H1 (cell line): ENCODE measurements around the gene CFAP61. TPM values are rescaled to one million over a fixed set of nuclear protein-coding genes. Genes with fewer than 3 reads are reported as not detected.

Experiments
- CTCF ChIA-PET: fragments of 300-600 bp; sonication (Branson Sonifier 250); formaldehyde crosslinking; loops from one replicate; lab custom pipeline; 2021; ENCODE audit not compliant: partially characterized antibody; lab: Charles Lee
- POLR2A ChIA-PET: fragments of 300-600 bp; sonication (Branson Sonifier 250); formaldehyde crosslinking; loops from one replicate; lab custom pipeline; 2021; ENCODE audit warnings: inconsistent platforms; ENCODE audit not compliant: partially characterized antibody; lab: Charles Lee
- DNase-seq, 2 experiments: peaks; one replicate each; pipeline versions ENCODE4 v3.0.0 to v3.0.0-alpha.2; 2010 to 2022; ENCODE audit warnings: low spot score in 2 of 2, low read depth in 1 of 2, mixed read lengths in 1 of 2
- FAIRE-seq: peaks from 2 replicates; lab custom pipeline; 2011; peaks lifted over from hg19 to GRCh38; lab: Jason Lieb, UNC
- H2AFZ ChIP-seq: 2 replicates; pipeline ENCODE4 v1.8.1; 2012; ENCODE audit warnings: low read length, inconsistent platforms
- H2AK5ac ChIP-seq: 2 replicates; pipeline ENCODE4 v1.6.1; 2013; ENCODE audit warnings: low read depth, low read length
- H2BK120ac ChIP-seq: replicated peaks from 2 replicates; pipeline ENCODE3; 2013; ENCODE audit warnings: low read depth, low read length, inconsistent platforms
- H2BK12ac ChIP-seq: 2 replicates; pipeline ENCODE4 v1.6.1; 2013; ENCODE audit warnings: low read depth, low read length
- H2BK15ac ChIP-seq: 2 replicates; pipeline ENCODE4 v1.6.1; 2013; ENCODE audit warnings: low read length
- H2BK20ac ChIP-seq: 2 replicates; pipeline ENCODE4 v1.6.1; 2013; ENCODE audit warnings: low read length
- H2BK5ac ChIP-seq: 2 replicates; pipeline ENCODE4 v1.6.1; 2013; ENCODE audit warnings: low read depth, low read length
- H3K14ac ChIP-seq: 2 replicates; pipeline ENCODE4 v1.6.1; 2013; ENCODE audit warnings: inconsistent platforms; ENCODE audit not compliant: insufficient read length
- H3K18ac ChIP-seq: 2 replicates; pipeline ENCODE4 v1.6.1; 2013; ENCODE audit warnings: low read length; ENCODE audit errors: extremely low read depth
- H3K23ac ChIP-seq: 2 replicates; pipeline ENCODE4 v1.6.1; 2013; ENCODE audit warnings: inconsistent platforms; ENCODE audit not compliant: insufficient read length
- H3K23me2 ChIP-seq: 2 replicates; pipeline ENCODE4 v1.6.1; 2013; ENCODE audit warnings: low read depth, low read length
- H3K27ac ChIP-seq: 2 replicates; pipeline ENCODE4 v1.6.1; 2011; ENCODE audit warnings: low read depth, low read length, inconsistent platforms
- H3K27me3 ChIP-seq, 4 experiments: replicated peaks in 1 of 4; 1 replicate in 1 of 4; 2 replicates in 3 of 4; pipeline versions ENCODE4 v1.6.1 to v1.8.1; 2011 to 2013; ENCODE audit warnings: low read length in 3 of 4, mild to moderate bottlenecking in 3 of 4, inconsistent platforms in 2 of 4, mixed read lengths in 2 of 4, moderate library complexity in 1 of 4; ENCODE audit not compliant: control insufficient read depth in 3 of 4, insufficient read depth in 3 of 4; ENCODE audit errors: extremely low read depth in 1 of 4
- H3K36me3 ChIP-seq, 4 experiments: 2 replicates each; pipeline versions ENCODE4 v1.6.1 to v1.8.1; 2011 to 2013; ENCODE audit warnings: mild to moderate bottlenecking in 4 of 4, low read length in 3 of 4, moderate library complexity in 2 of 4, control low read depth in 1 of 4, inconsistent platforms in 1 of 4; ENCODE audit not compliant: insufficient read depth in 4 of 4, control insufficient read depth in 2 of 4
- H3K4ac ChIP-seq: replicated peaks from 2 replicates; pipeline ENCODE3; 2013; ENCODE audit warnings: low read length, low read depth, mixed read lengths, inconsistent platforms; ENCODE audit not compliant: insufficient read length
- H3K4me1 ChIP-seq, 4 experiments: replicated peaks in 1 of 4; 1 replicate in 1 of 4; 2 replicates in 3 of 4; pipeline versions ENCODE4 v1.6.1 to v1.8.1; 2011 to 2013; ENCODE audit warnings: low read length in 3 of 4, inconsistent platforms in 2 of 4, mixed read lengths in 1 of 4; ENCODE audit not compliant: insufficient read depth in 4 of 4, control insufficient read depth in 3 of 4
- H3K4me2 ChIP-seq, 2 experiments: 2 replicates each; pipeline versions ENCODE4 v1.6.1 to v1.8.1; 2011 to 2013; ENCODE audit warnings: low read depth in 2 of 2, low read length in 2 of 2, control low read depth in 1 of 2, inconsistent platforms in 1 of 2, mild to moderate bottlenecking in 1 of 2; ENCODE audit not compliant: insufficient read depth in 1 of 2
- H3K4me3 ChIP-seq, 4 experiments: fragments of 200-600, 300-600 bp in 1 of 4; sonication (generic), shearing (Covaris generic), sonication (Bioruptor Twin) in 1 of 4; 2 replicates each; pipeline versions ENCODE4 v1.5.1 to v1.8.1; 2011 to 2016; ENCODE audit warnings: low read length in 4 of 4, low read depth in 3 of 4, control low read depth in 2 of 4, inconsistent platforms in 2 of 4, mild to moderate bottlenecking in 2 of 4, mixed read lengths in 1 of 4, moderate library complexity in 1 of 4; ENCODE audit not compliant: insufficient read depth in 2 of 4; ENCODE audit errors: extremely low read depth in 1 of 4
- H3K56ac ChIP-seq: replicated peaks from 2 replicates; pipeline ENCODE3; 2013; ENCODE audit warnings: low read depth, mild to moderate bottlenecking, mixed read lengths, low read length, inconsistent platforms; ENCODE audit not compliant: insufficient read length
- H3K79me1 ChIP-seq: 2 replicates; pipeline ENCODE4 v1.6.1; 2013; ENCODE audit warnings: low read depth, low read length, control low read depth
- H3K79me2 ChIP-seq, 2 experiments: 2 replicates each; pipeline versions ENCODE4 v1.6.1 to v1.8.1; 2012 to 2013; ENCODE audit warnings: low read length in 2 of 2, mild to moderate bottlenecking in 2 of 2, inconsistent platforms in 1 of 2; ENCODE audit not compliant: insufficient read depth in 2 of 2, control insufficient read depth in 1 of 2
- H3K9ac ChIP-seq, 4 experiments: replicated peaks in 1 of 4; 1 replicate in 1 of 4; 2 replicates in 3 of 4; pipeline versions ENCODE4 v1.6.1 to v1.8.1; 2011 to 2013; ENCODE audit warnings: low read depth in 3 of 4, low read length in 3 of 4, control low read depth in 2 of 4, mild to moderate bottlenecking in 2 of 4, moderate library complexity in 2 of 4, inconsistent platforms in 1 of 4; ENCODE audit errors: extremely low read depth in 1 of 4
- H3K9me3 ChIP-seq, 2 experiments: 2 replicates each; pipeline versions ENCODE4 v1.6.1 to v1.8.1; 2012 to 2013; ENCODE audit warnings: mild to moderate bottlenecking in 2 of 2, moderate library complexity in 2 of 2, control low read depth in 1 of 2, inconsistent platforms in 1 of 2, low read depth in 1 of 2, low read length in 1 of 2, mixed read lengths in 1 of 2; ENCODE audit not compliant: insufficient read depth in 2 of 2
- H4K20me1 ChIP-seq, 2 experiments: replicated peaks in 1 of 2; 2 replicates each; pipeline versions ENCODE3 to v1.8.1; 2011 to 2013; ENCODE audit warnings: inconsistent platforms in 2 of 2, low read length in 2 of 2, mild to moderate bottlenecking in 1 of 2; ENCODE audit not compliant: insufficient read depth in 2 of 2, control insufficient read depth in 1 of 2
- H4K5ac ChIP-seq: 2 replicates; pipeline ENCODE4 v1.6.1; 2013; ENCODE audit warnings: low read length, low read depth, mixed read lengths, inconsistent platforms; ENCODE audit not compliant: insufficient read length
- H4K8ac ChIP-seq: 2 replicates; pipeline ENCODE4 v1.8.0; 2013; ENCODE audit warnings: mild to moderate bottlenecking, moderate library complexity, low read length, inconsistent platforms; ENCODE audit not compliant: insufficient read depth; ENCODE audit errors: extremely low read depth
- H4K91ac ChIP-seq: replicated peaks from 2 replicates; pipeline ENCODE3; 2013; ENCODE audit warnings: low read length, mixed read lengths, inconsistent platforms; ENCODE audit not compliant: insufficient read length
- ATF2 ChIP-seq: IDR thresholded peaks from 2 replicates; pipeline ENCODE4 v1.6.1; 2012; ENCODE audit warnings: low read length, inconsistent platforms
- CBX8 ChIP-seq: fragments of 300-800, 300-1000 bp; sonication (generic); IDR thresholded peaks from 2 replicates; pipeline ENCODE4 v1.7.1; 2016; ENCODE audit warnings: low read depth, low read length, borderline replicate concordance
- CEBPB ChIP-seq: IDR thresholded peaks from 2 replicates; pipeline ENCODE4 v1.6.1; 2012; ENCODE audit warnings: low read depth, low read length
- CREB1 ChIP-seq: IDR thresholded peaks from 2 replicates; pipeline ENCODE4 v1.6.1; 2012; ENCODE audit warnings: inconsistent platforms
- CTBP2 ChIP-seq: IDR thresholded peaks from 2 replicates; pipeline ENCODE4 v1.7.0; 2011; ENCODE audit warnings: borderline replicate concordance, mild to moderate bottlenecking, moderate library complexity, mixed read lengths, low read length; ENCODE audit not compliant: insufficient read depth, insufficient read length
- HDAC2 ChIP-seq, 2 experiments: fragments of 300-600 bp in 1 of 2; sonication (generic) in 1 of 2; IDR thresholded peaks; 2 replicates each; pipeline ENCODE4 v1.6.1; 2011 to 2012; ENCODE audit warnings: low read depth in 2 of 2, low read length in 2 of 2, mild to moderate bottlenecking in 2 of 2, moderate library complexity in 2 of 2, borderline replicate concordance in 1 of 2, inconsistent platforms in 1 of 2
- JUN ChIP-seq: IDR thresholded peaks from 2 replicates; pipeline ENCODE4 v1.6.1; 2011; ENCODE audit warnings: low read depth, mild to moderate bottlenecking, improper control_type of control experiment, low read length
- NRF1 ChIP-seq: IDR thresholded peaks from 2 replicates; pipeline ENCODE4 v1.6.1; 2011; ENCODE audit warnings: mild to moderate bottlenecking, low read depth, low read length, improper control_type of control experiment
- TAF1 ChIP-seq: IDR thresholded peaks from 2 replicates; pipeline ENCODE4 v1.6.1; 2011; ENCODE audit warnings: mild to moderate bottlenecking, low read depth, low read length
- ZNF274 ChIP-seq: IDR thresholded peaks from 2 replicates; pipeline ENCODE4 v1.7.0; 2012; ENCODE audit warnings: low read length, borderline replicate concordance; ENCODE audit errors: extremely low read depth
- WGBS, 2 experiments: shearing (Covaris generic) in 1 of 2; methylation state at CpG; one replicate each; pipeline versions ENCODE4 v1.1.6 to v1.1.7; 2013 to 2015; ENCODE audit warnings: low lambda C conversion rate in 2 of 2, mixed read lengths in 2 of 2, inconsistent platforms in 1 of 2, low coverage in 1 of 2, missing lambda C conversion rate in 1 of 2; ENCODE audit not compliant: insufficient replicate concordance in 2 of 2, insufficient coverage in 1 of 2, insufficient read length in 1 of 2; ENCODE audit errors: extremely low coverage in 1 of 2, missing lambda C conversion rate in 1 of 2; 5-methylcytosine and 5-hydroxymethylcytosine counted together
- polyA plus RNA-seq, 7 experiments: library from polyadenylated mRNA; depleted of rRNA in 3 of 7; stranded (reverse) in 5 of 7; unstranded in 2 of 7; fragments of >200 nt in 5 of 7; fragments of 200-250 nt in 2 of 7; gene quantifications; 1 replicate in 5 of 7; 2 replicates in 1 of 7; 4 replicates in 1 of 7; pipeline versions ENCODE4 v1.2.1 to v1.2.3, GENCODE V29; 2011 to 2013; ENCODE audit warnings: missing spikeins in 2 of 7, mixed read lengths in 2 of 7
- total RNA-seq: library from RNA; stranded (reverse); fragmentation: NEBNext Ultra II Directional; extraction: Animal tissue kit (Norgen Biotek cat#: 25700); gene quantifications from 2 replicates; pipeline ENCODE4 v1.2.1, GENCODE V29; 2021

CFAP61 gene
- total and polyA plus RNA-seq, 2 of the 8 experiments (the other 6 are each of a cell fraction or from before 2014, with no cell fraction given): 0.29 to 0.61 TPM

DNA sequence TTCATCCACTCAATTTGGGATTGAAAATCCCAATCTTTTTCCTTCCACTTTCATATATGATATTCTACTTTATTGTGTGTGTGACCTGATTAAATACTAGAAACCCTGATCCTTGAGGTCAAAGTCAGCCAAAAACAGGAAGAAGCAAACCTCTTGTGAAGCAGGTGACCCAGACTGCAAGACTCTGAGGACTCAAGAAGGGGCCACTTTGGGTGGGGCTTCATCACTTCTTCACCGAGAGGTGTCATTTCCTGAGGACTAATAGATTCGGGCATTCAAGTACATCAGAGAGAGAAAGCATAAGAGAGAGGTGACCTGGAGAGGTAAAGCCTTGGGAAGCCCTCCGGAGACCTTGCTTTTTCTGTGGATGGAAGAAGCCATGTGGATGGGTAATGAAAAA lies 129.0 kb downstream of the CFAP61 start:
- Histone ChIP-seq H3K14ac (no peak overlapping the region), H2BK5ac (no peak overlapping the region), H3K4me2 (no peak overlapping the region), H3K27me3 (no peaks in the 10 kb centered on the region), H3K4me3 (no peak overlapping the region), H3K4ac (no peak overlapping the region), H2AK5ac (no peak overlapping the region), H3K79me2 (no peaks in the 10 kb centered on the region), H2BK15ac (no peak overlapping the region), H3K23me2 (no peaks in the 10 kb centered on the region), H3K23ac (no peak overlapping the region), H4K8ac (no peak overlapping the region), H4K20me1 (no peaks in the 10 kb centered on the region), H3K18ac (no peak overlapping the region), H2AFZ (no peak overlapping the region), H3K56ac (no peak overlapping the region), H2BK12ac (no peak overlapping the region), H3K9me3 (no peaks in the 10 kb centered on the region), H4K5ac (no peak overlapping the region), H3K36me3 (no peaks in the 10 kb centered on the region), H4K91ac (no peak overlapping the region), H3K4me1 (0 out of 7 replicates have a peak, but pooled peaks cover 0 to 2% (median 0%) of the 10 kb centered on the region in 4 experiments), H3K27ac (no peak overlapping the region), H3K9ac (no peak overlapping the region)
- FAIRE-seq (no peak), DNase-seq (no peak)
- 88% methylated on average over 3 of the region's 3 CpGs; no CpG with 5 or more reads in 1 of the 2 experiments for WGBS, 2 experiments
- ChIA-PET CTCF (no interaction called here), POLR2A (no interaction called here)
- no peak for TF ChIP-seq NRF1
- TF ChIP-seq CREB1: no peak
- TF ChIP-seq TAF1: no peak
- no peak for TF ChIP-seq CEBPB
- TF ChIP-seq CTBP2: no peak
- TF ChIP-seq ZNF274: no peak
- no peak for TF ChIP-seq CBX8
- TF ChIP-seq ATF2: no peak
- TF ChIP-seq JUN: no peak
- TF ChIP-seq HDAC2 (IDR thresholded peaks at IDR 0.05; ENCODE audit: borderline replicate concordance in 1 of 2, low read depth in 2 of 2, low read length in 2 of 2): no peak
- TF ChIP-seq, all 59 proteins: peak for 0
- H3K79me1 ChIP-seq: no peaks in the 10 kb centered on the region
- H2BK20ac ChIP-seq: no peak overlapping the region
- no peak overlapping the region for H2BK120ac ChIP-seq
